Naive B cell (primary cell): Measurements from ENCODE around the gene ELP1. TPM values are rescaled to one million over a fixed set of nuclear protein-coding genes. Genes with fewer than 3 reads are reported as not detected.
"Not testable (repeated sequence)": the region's sequence is repeated elsewhere in the genome, so short reads cannot be mapped to it uniquely, and the experiment has no call there.

Source experiments
- ATAC-seq, 2 donors: fragments of 150-1000 bp; cut with Tn5 transposase; 2 replicates each; pipeline ENCODE4 v1.10.0; 2021; ENCODE audit warnings: low read depth in 2 of 2, mild to moderate bottlenecking in 2 of 2, moderate library complexity in 2 of 2
- DNase-seq: peaks from one replicate; pipeline ENCODE4 v3.0.0; 2022
- H3K27ac Mint-ChIP-seq, 6 donors: one replicate each; pipeline ENCODE4 v1.8.0; 2020 to 2022; ENCODE audit warnings: mild to moderate bottlenecking in 6 of 6, mixed read lengths in 6 of 6, moderate library complexity in 5 of 6, inconsistent platforms in 2 of 6
- H3K27me3 Mint-ChIP-seq, 3 donors: one replicate each; pipeline ENCODE4 v1.8.0; 2021 to 2022; ENCODE audit warnings: mixed read lengths in 3 of 3, mild to moderate bottlenecking in 1 of 3
- H3K36me3 Mint-ChIP-seq, 2 donors: one replicate each; pipeline ENCODE4 v1.8.0; 2020 to 2022; ENCODE audit warnings: mixed read lengths in 2 of 2, inconsistent platforms in 1 of 2, mild to moderate bottlenecking in 1 of 2
- H3K4me1 Mint-ChIP-seq, 3 donors: one replicate each; pipeline ENCODE4 v1.8.0; 2020 to 2022; ENCODE audit warnings: mixed read lengths in 3 of 3, inconsistent platforms in 1 of 3, mild to moderate bottlenecking in 1 of 3, moderate library complexity in 1 of 3
- H3K4me3 Mint-ChIP-seq, 8 donors: one replicate each; pipeline ENCODE4 v1.8.0; 2020 to 2022; ENCODE audit warnings: mild to moderate bottlenecking in 8 of 8, mixed read lengths in 8 of 8, moderate library complexity in 8 of 8, inconsistent platforms in 2 of 8
- H3K9me3 Mint-ChIP-seq, 7 donors: one replicate each; pipeline ENCODE4 v1.8.0; 2020 to 2022; ENCODE audit warnings: mixed read lengths in 7 of 7, mild to moderate bottlenecking in 5 of 7, inconsistent platforms in 2 of 7, moderate library complexity in 1 of 7
- polyA plus RNA-seq, 6 donors: library from polyadenylated mRNA; unstranded; fragments of 300-500 nt; fragmentation: Illumina TruSeq; gene quantifications; one replicate each; pipeline ENCODE4 v1.2.3, GENCODE V29; 2021; ENCODE audit warnings: low read depth in 6 of 6

The ELP1 gene
- polyA plus RNA-seq, 6 donors from 2014 or later, result 9.8 to 14.8 (median 12.7) TPM

- Mint-ChIP-seq H3K36me3 (peaks cover 36 to 43% of the 10 kb centered on the region in 2 donors), H3K27ac (no peak overlapping the region), H3K4me3 (no peak overlapping the region), H3K4me1 (no peaks in the 10 kb centered on the region), H3K27me3 (no peaks in the 10 kb centered on the region), H3K9me3 (no peaks in the 10 kb centered on the region)
- no peak for DNase-seq
- no peak for ATAC-seq
Measured at GRCh38 chr9:108913391-108913790, 20.5 kb downstream of the ELP1 start.

GRCh38 chr9:108911820-108912219, 22.1 kb downstream of the ELP1 start:
- no peak for DNase-seq
- Mint-ChIP-seq H3K4me1 (no peaks in the 10 kb centered on the region), H3K27me3 (no peaks in the 10 kb centered on the region), H3K9me3 (no peaks in the 10 kb centered on the region), H3K4me3 (no peak overlapping the region), H3K27ac (no peak overlapping the region), H3K36me3 (peaks cover 41 to 52% of the 10 kb centered on the region in 2 donors)
- ATAC-seq, result no peak

GRCh38 chr9:108910914-108911313, 23.0 kb downstream of the ELP1 start:
- no peak overlapping the region for H3K4me3 Mint-ChIP-seq
- DNase-seq (no peak), ATAC-seq (no peak)
- no peaks in the 10 kb centered on the region for H3K27me3 Mint-ChIP-seq
- H3K9me3 Mint-ChIP-seq, result no peaks in the 10 kb centered on the region
- H3K36me3 Mint-ChIP-seq, result peaks cover 42 to 48% of the 10 kb centered on the region in 2 donors
- peak overlapping the region in 2 of 6 donors; percentile 66 to 75 for H3K27ac Mint-ChIP-seq
- H3K4me1 Mint-ChIP-seq, result no peaks in the 10 kb centered on the region

- no peak for DNase-seq
- Mint-ChIP-seq H3K9me3 (no peaks in the 10 kb centered on the region), H3K27ac (peak overlapping the region in 1 of 6 donors; percentile 23), H3K4me3 (no peak overlapping the region), H3K27me3 (no peaks in the 10 kb centered on the region), H3K4me1 (peaks cover 0 to under 1% (median 0%) of the 10 kb centered on the region in 3 donors), H3K36me3 (peaks cover 43 to 46% of the 10 kb centered on the region in 2 donors)
- no peak for ATAC-seq
Measured at GRCh38 chr9:108910402-108910801, 23.5 kb downstream of the ELP1 start.

GRCh38 chr9:108905494-108905893, 28.4 kb downstream of the ELP1 start:
- H3K36me3 Mint-ChIP-seq, result peaks cover 67 to 68% of the 10 kb centered on the region in 2 donors
- ATAC-seq (no peak), DNase-seq (no peak)
- H3K27me3 Mint-ChIP-seq, result no peaks in the 10 kb centered on the region
- H3K9me3 Mint-ChIP-seq, result no peaks in the 10 kb centered on the region
- no peak overlapping the region for H3K4me3 Mint-ChIP-seq
- no peak overlapping the region for H3K27ac Mint-ChIP-seq
- peaks cover 0 to 4% (median 0%) of the 10 kb centered on the region in 3 donors for H3K4me1 Mint-ChIP-seq

GRCh38 chr9:108904161-108904560, 29.8 kb downstream of the ELP1 start:
- Mint-ChIP-seq H3K4me3 (no peak overlapping the region), H3K9me3 (no peaks in the 10 kb centered on the region), H3K27ac (no peak overlapping the region), H3K27me3 (no peaks in the 10 kb centered on the region), H3K4me1 (peaks cover 0 to 4% (median 0%) of the 10 kb centered on the region in 3 donors), H3K36me3 (peaks cover 60 to 63% of the 10 kb centered on the region in 2 donors)
- DNase-seq, result no peak
- no peak for ATAC-seq

- Mint-ChIP-seq H3K27ac (no peak overlapping the region), H3K27me3 (no peaks in the 10 kb centered on the region)
- ATAC-seq, result no peak
Measured at GRCh38 chr9:108903420-108904103, 30.4 kb downstream of the ELP1 start.

GRCh38 chr9:108900176-108900575, 33.7 kb downstream of the ELP1 start:
- H3K27me3 Mint-ChIP-seq, result no peaks in the 10 kb centered on the region
- peaks cover 65% of the 10 kb centered on the region in 2 donors for H3K36me3 Mint-ChIP-seq
- H3K4me3 Mint-ChIP-seq, result no peak overlapping the region
- no peak for ATAC-seq
- peak overlapping the region in 1 of 6 donors; percentile 16 for H3K27ac Mint-ChIP-seq
- peaks cover 0 to under 1% (median 0%) of the 10 kb centered on the region in 3 donors for H3K4me1 Mint-ChIP-seq
- H3K9me3 Mint-ChIP-seq, result no peaks in the 10 kb centered on the region
- DNase-seq, result no peak

More at GRCh38 chr9:108903420-108904103, 30.4 kb downstream of the ELP1 start:
- peaks cover 0 to 4% (median 0%) of the 10 kb centered on the region in 3 donors for H3K4me1 Mint-ChIP-seq
- H3K36me3 Mint-ChIP-seq, result peaks cover 56 to 57% of the 10 kb centered on the region in 2 donors
- no peaks in the 10 kb centered on the region for H3K9me3 Mint-ChIP-seq
- no peak for DNase-seq
- H3K4me3 Mint-ChIP-seq, result no peak overlapping the region

- peak overlapping the region in 1 of 6 donors; percentile 69 for H3K27ac Mint-ChIP-seq
- not testable (repeated sequence) for ATAC-seq, H3K4me1 Mint-ChIP-seq, DNase-seq, H3K4me3 Mint-ChIP-seq, H3K9me3 Mint-ChIP-seq, H3K27me3 Mint-ChIP-seq
- peaks cover 64 to 67% of the 10 kb centered on the region in 2 donors for H3K36me3 Mint-ChIP-seq
Measured at GRCh38 chr9:108899023-108899695, 34.8 kb downstream of the ELP1 start.

GRCh38 chr9:108897324-108898096, 36.4 kb downstream of the ELP1 start:
- Mint-ChIP-seq H3K36me3 (peaks cover 55 to 60% of the 10 kb centered on the region in 2 donors), H3K4me1 (no peaks in the 10 kb centered on the region), H3K27me3 (no peaks in the 10 kb centered on the region), H3K27ac (peak overlapping the region in 2 of 6 donors; percentile 1 to 21), H3K9me3 (no peaks in the 10 kb centered on the region), H3K4me3 (no peak overlapping the region)
- no peak for ATAC-seq
- DNase-seq, result no peak

GRCh38 chr9:108894225-108894997, 39.5 kb downstream of the ELP1 start:
- H3K9me3 Mint-ChIP-seq, result no peaks in the 10 kb centered on the region
- H3K27ac Mint-ChIP-seq, result no peak overlapping the region
- peaks cover 52 to 56% of the 10 kb centered on the region in 2 donors for H3K36me3 Mint-ChIP-seq
- ATAC-seq (no peak), DNase-seq (no peak)
- H3K27me3 Mint-ChIP-seq, result no peaks in the 10 kb centered on the region
- no peaks in the 10 kb centered on the region for H3K4me1 Mint-ChIP-seq
- no peak overlapping the region for H3K4me3 Mint-ChIP-seq

GRCh38 chr9:108889649-108890067, 44.3 kb downstream of the ELP1 start:
- Mint-ChIP-seq H3K9me3 (no peaks in the 10 kb centered on the region), H3K36me3 (peaks cover 29 to 47% of the 10 kb centered on the region in 2 donors), H3K27me3 (no peaks in the 10 kb centered on the region), H3K4me3 (no peak overlapping the region), H3K4me1 (no peaks in the 10 kb centered on the region), H3K27ac (peak overlapping the region in 1 of 6 donors; percentile 4)
- DNase-seq (no peak), ATAC-seq (no peak)
